Mesendoderm (in vitro differentiated cells): Measurements from ENCODE around the gene PARVA.

ENCODE experiments used
- DNase-seq: peaks from one replicate; pipeline ENCODE4 v3.0.0; 2013
- H2AK5ac ChIP-seq: 2 replicates; pipeline ENCODE4 v1.6.1; 2013; ENCODE audit warnings: low read length, inconsistent platforms
- H2BK120ac ChIP-seq: 2 replicates; pipeline ENCODE4 v1.6.1; 2013; ENCODE audit warnings: low read depth, mild to moderate bottlenecking, low read length, moderate library complexity, mixed read lengths
- H2BK15ac ChIP-seq: replicated peaks from 2 replicates; pipeline ENCODE4 v1.6.1; 2013; ENCODE audit warnings: low read depth, mild to moderate bottlenecking, moderate library complexity
- H2BK5ac ChIP-seq: 2 replicates; pipeline ENCODE4 v1.6.1; 2013; ENCODE audit warnings: low read length, inconsistent platforms
- H3K18ac ChIP-seq: 2 replicates; pipeline ENCODE4 v1.6.1; 2013; ENCODE audit warnings: mild to moderate bottlenecking, low read length, mixed read lengths
- H3K23ac ChIP-seq: one replicate; pipeline ENCODE4 v1.6.1; 2013; ENCODE audit warnings: low read length
- H3K27ac ChIP-seq: 2 replicates; pipeline ENCODE4 v1.5.1; 2013; ENCODE audit warnings: low read depth, mild to moderate bottlenecking, inconsistent platforms, low read length, moderate library complexity
- H3K27me3 ChIP-seq: 2 replicates; pipeline ENCODE4 v1.6.1; 2013; ENCODE audit warnings: low read length, control low read depth, mild to moderate bottlenecking, inconsistent platforms; ENCODE audit not compliant: insufficient read depth, poor library complexity
- H3K36me3 ChIP-seq: 2 replicates; pipeline ENCODE4 v1.6.1; 2013; ENCODE audit warnings: low read length, inconsistent platforms; ENCODE audit not compliant: control insufficient read depth, insufficient read depth
- H3K4ac ChIP-seq: one replicate; pipeline ENCODE4 v1.6.1; 2013; ENCODE audit warnings: low read depth, mild to moderate bottlenecking, low read length, moderate library complexity
- H3K4me1 ChIP-seq: 2 replicates; pipeline ENCODE4 v1.6.1; 2013; ENCODE audit warnings: low read depth, low read length, inconsistent platforms; ENCODE audit not compliant: control insufficient read depth
- H3K4me2 ChIP-seq: 2 replicates; pipeline ENCODE4 v1.6.1; 2013; ENCODE audit warnings: low read length
- H3K4me3 ChIP-seq: 2 replicates; pipeline ENCODE4 v1.5.1; 2013; ENCODE audit warnings: mild to moderate bottlenecking, low read length
- H3K56ac ChIP-seq: one replicate; pipeline ENCODE4 v1.6.1; 2013; ENCODE audit warnings: low read length
- H3K79me1 ChIP-seq: 2 replicates; pipeline ENCODE4 v1.6.1; 2013; ENCODE audit warnings: low read length, inconsistent platforms
- H3K79me2 ChIP-seq: 2 replicates; pipeline ENCODE4 v1.6.1; 2013; ENCODE audit warnings: mild to moderate bottlenecking, low read length; ENCODE audit not compliant: control insufficient read depth, insufficient read depth
- H3K9ac ChIP-seq: 2 replicates; pipeline ENCODE4 v1.6.1; 2013; ENCODE audit warnings: low read length, inconsistent platforms
- H4K5ac ChIP-seq: one replicate; pipeline ENCODE4 v1.6.1; 2013; ENCODE audit warnings: low read length
- H4K8ac ChIP-seq: one replicate; pipeline ENCODE4 v1.6.1; 2013; ENCODE audit warnings: low read depth, mild to moderate bottlenecking, control low read depth, low read length, moderate library complexity
- WGBS: extraction: QIAGEN DNeasy Blood & Tissue Kit; methylation state at CpG from one replicate; pipeline ENCODE4 v1.1.7; 2013; ENCODE audit warnings: low lambda C conversion rate, missing lambda C conversion rate; ENCODE audit not compliant: insufficient coverage; ENCODE audit errors: extremely low coverage; 5-methylcytosine and 5-hydroxymethylcytosine counted together

Gene PARVA

GRCh38 chr11:12435264-12435663, 57.9 kb downstream of the PARVA start:
- Histone ChIP-seq H2BK15ac (no peak overlapping the region), H3K9ac (no peak overlapping the region), H3K4me1 (peaks cover 10% of the 10 kb centered on the region)

GRCh38 chr11:12436266-12436665, 58.9 kb downstream of the PARVA start:
- Histone ChIP-seq H2BK15ac (no peak overlapping the region), H3K23ac (no peak overlapping the region), H3K4me1 (peaks cover 10% of the 10 kb centered on the region), H3K36me3 (no peaks in the 10 kb centered on the region), H3K79me1 (no peaks in the 10 kb centered on the region), H2AK5ac (no peak overlapping the region), H3K18ac (no peak overlapping the region), H2BK5ac (no peak overlapping the region), H3K27me3 (no peaks in the 10 kb centered on the region), H3K4me3 (no peak overlapping the region), H3K79me2 (no peaks in the 10 kb centered on the region), H3K27ac (no peak overlapping the region), H3K9ac (no peak overlapping the region), H4K8ac (no peak overlapping the region), H3K56ac (no peak overlapping the region), H3K4ac (no peak overlapping the region), H3K4me2 (no peak overlapping the region), H4K5ac (no peak overlapping the region), H2BK120ac (no peak overlapping the region)
- no peak for DNase-seq
- no CpG with 5 or more reads among the region's 1 CpG for WGBS

More at GRCh38 chr11:12435264-12435663, 57.9 kb downstream of the PARVA start:
- Histone ChIP-seq H3K79me2 (no peaks in the 10 kb centered on the region), H4K5ac (no peak overlapping the region), H4K8ac (no peak overlapping the region), H2BK120ac (no peak overlapping the region), H2AK5ac (no peak overlapping the region), H3K18ac (no peak overlapping the region), H3K4ac (no peak overlapping the region), H3K23ac (no peak overlapping the region), H3K27ac (no peak overlapping the region), H3K27me3 (no peaks in the 10 kb centered on the region), H3K79me1 (no peaks in the 10 kb centered on the region), H3K4me3 (no peak overlapping the region), H3K4me2 (no peak overlapping the region), H2BK5ac (no peak overlapping the region), H3K56ac (no peak overlapping the region), H3K36me3 (no peaks in the 10 kb centered on the region)
- WGBS = no CpG with 5 or more reads among the region's 3 CpGs
- DNase-seq = no peak

DNA sequence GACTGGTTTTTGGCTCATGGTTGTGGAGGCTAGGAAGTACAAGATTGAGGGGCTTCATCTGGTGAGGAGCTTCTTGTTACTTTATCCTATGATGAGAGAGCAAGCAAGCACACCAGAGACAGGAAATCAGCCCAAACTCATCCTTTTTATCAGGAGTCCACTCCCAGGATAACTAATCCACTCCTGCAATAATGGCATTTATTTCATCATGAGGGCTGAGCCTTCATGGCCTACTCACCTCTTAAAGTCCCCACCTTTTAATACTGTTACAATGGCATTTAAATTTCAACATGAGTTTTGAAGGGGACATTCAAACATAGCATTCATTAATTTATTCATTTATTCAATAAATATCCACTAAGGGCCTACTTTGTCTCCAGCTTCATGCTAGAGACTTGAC, 60.9 kb downstream of the PARVA start:
- H2AK5ac ChIP-seq = no peak overlapping the region
- no peak overlapping the region for H3K27ac ChIP-seq
- H3K79me2 ChIP-seq = no peaks in the 10 kb centered on the region
- no peaks in the 10 kb centered on the region for H3K27me3 ChIP-seq
- no peak overlapping the region for H2BK120ac ChIP-seq
- no peak overlapping the region for H4K8ac ChIP-seq
- no peak overlapping the region for H3K9ac ChIP-seq
- H3K36me3 ChIP-seq = no peaks in the 10 kb centered on the region
- H3K4me3 ChIP-seq = no peak overlapping the region
- H3K4ac ChIP-seq = no peak overlapping the region
- H2BK15ac ChIP-seq = no peak overlapping the region
- H3K56ac ChIP-seq = no peak overlapping the region
- no peak overlapping the region for H3K23ac ChIP-seq
- no peak overlapping the region for H2BK5ac ChIP-seq
- H3K4me2 ChIP-seq = no peak overlapping the region
- no peak overlapping the region for H4K5ac ChIP-seq
- no peak for DNase-seq
- H3K18ac ChIP-seq = no peak overlapping the region
- H3K4me1 ChIP-seq = peaks cover 10% of the 10 kb centered on the region
- peaks cover 1% of the 10 kb centered on the region for H3K79me1 ChIP-seq

DNA sequence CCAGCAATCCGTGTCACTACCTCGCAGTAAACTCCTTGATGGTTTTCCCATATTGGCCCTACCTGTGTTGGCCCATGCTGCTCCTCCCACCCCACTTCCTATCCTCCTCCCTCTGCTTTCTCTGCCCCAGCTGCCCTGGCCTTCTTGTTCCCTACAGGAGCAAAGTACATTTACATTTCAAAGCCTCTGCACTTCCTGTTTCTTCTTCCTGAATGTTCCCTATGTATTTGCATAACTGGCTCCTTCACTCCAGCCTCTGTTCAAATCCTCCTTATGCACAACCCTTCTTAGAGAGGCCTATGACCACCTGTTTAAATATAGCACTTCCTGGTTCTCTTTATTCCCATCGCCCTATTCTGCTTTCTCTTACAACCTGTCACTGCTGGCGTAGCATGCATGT, 62.2 kb downstream of the PARVA start:
- Histone ChIP-seq H4K8ac (no peak overlapping the region), H3K4me2 (no peak overlapping the region), H3K9ac (no peak overlapping the region), H3K4ac (no peak overlapping the region), H3K23ac (no peak overlapping the region), H3K36me3 (no peaks in the 10 kb centered on the region), H2AK5ac (no peak overlapping the region), H3K56ac (peak overlapping the region; percentile 51), H3K18ac (no peak overlapping the region), H3K79me1 (peaks cover 1% of the 10 kb centered on the region), H3K79me2 (no peaks in the 10 kb centered on the region), H3K4me1 (peaks cover 4% of the 10 kb centered on the region), H3K4me3 (no peak overlapping the region), H2BK5ac (peak overlapping the region; percentile 43), H2BK120ac (no peak overlapping the region), H3K27ac (no peak overlapping the region), H3K27me3 (no peaks in the 10 kb centered on the region), H2BK15ac (no peak overlapping the region), H4K5ac (no peak overlapping the region)
- WGBS = no CpG with 5 or more reads among the region's 4 CpGs
- peak; percentile 60 for DNase-seq

DNA sequence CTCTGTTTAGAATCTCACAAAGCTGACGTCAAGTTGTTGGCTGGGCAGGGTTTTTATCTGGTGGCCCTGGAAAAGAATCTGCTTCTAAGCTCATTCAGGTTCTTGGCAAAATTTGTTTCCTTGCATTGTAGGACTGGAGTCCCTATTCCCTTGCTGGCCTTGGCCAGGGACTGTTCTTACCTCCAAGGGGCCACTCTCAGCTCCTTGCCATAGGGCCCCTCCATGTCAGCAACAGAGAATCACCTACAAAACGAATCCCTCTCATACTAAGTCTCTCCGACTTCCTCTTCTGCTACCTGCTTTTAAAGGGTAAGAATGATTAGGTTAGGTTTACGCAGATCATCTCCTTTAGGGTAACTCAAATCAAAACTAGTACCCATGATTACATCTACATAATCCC, 63.2 kb downstream of the PARVA start:
- Histone ChIP-seq H3K27ac (no peak overlapping the region), H2BK5ac (no peak overlapping the region), H2BK15ac (no peak overlapping the region), H3K4me1 (peaks cover 4% of the 10 kb centered on the region), H3K4me2 (no peak overlapping the region), H3K79me2 (no peaks in the 10 kb centered on the region), H3K79me1 (peaks cover 1% of the 10 kb centered on the region), H4K5ac (no peak overlapping the region), H3K36me3 (no peaks in the 10 kb centered on the region), H3K56ac (no peak overlapping the region), H2AK5ac (no peak overlapping the region), H4K8ac (no peak overlapping the region), H2BK120ac (no peak overlapping the region), H3K4ac (no peak overlapping the region), H3K27me3 (no peaks in the 10 kb centered on the region), H3K18ac (no peak overlapping the region), H3K23ac (no peak overlapping the region), H3K9ac (no peak overlapping the region), H3K4me3 (no peak overlapping the region)
- DNase-seq = no peak
- WGBS = no CpG with 5 or more reads among the region's 4 CpGs

DNA sequence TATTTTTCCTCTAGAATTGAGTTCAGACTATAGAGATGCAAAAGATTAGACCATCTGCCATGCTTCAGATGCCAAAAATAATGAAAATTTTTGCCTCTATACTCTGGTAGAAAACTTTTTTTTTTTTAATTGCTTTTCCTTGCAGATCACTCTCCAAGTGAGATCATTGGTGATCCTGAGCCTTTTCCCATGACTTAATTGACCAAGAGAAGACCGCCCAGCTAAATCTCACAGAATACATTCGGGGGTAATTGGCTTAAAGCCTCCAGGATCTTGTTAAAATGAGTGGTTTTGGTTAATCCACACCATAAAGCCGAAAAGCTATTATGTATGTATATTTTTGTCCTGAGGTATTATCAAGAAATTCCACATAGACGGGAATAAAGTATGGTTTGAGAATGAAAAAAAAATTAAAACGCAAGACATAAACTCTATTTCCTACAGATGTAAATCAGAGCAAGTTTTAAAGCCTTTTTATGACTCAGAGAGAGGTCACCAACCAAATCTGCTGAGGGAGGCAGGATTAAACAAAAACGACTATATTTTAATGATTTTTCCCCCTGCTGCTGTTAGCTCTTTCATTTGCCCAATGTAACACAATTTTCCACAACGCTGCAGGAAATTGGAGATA, 64.0 kb downstream of the PARVA start:
- no peak for DNase-seq
- Histone ChIP-seq H2BK5ac (no peak overlapping the region), H3K23ac (no peak overlapping the region), H3K79me1 (peaks cover 1% of the 10 kb centered on the region), H4K8ac (no peak overlapping the region), H3K36me3 (no peaks in the 10 kb centered on the region), H3K4me2 (no peak overlapping the region), H3K79me2 (no peaks in the 10 kb centered on the region), H3K9ac (no peak overlapping the region), H3K27ac (no peak overlapping the region), H3K4me3 (no peak overlapping the region), H3K4me1 (peaks cover 4% of the 10 kb centered on the region), H3K4ac (no peak overlapping the region), H3K56ac (no peak overlapping the region), H2BK15ac (no peak overlapping the region), H2AK5ac (no peak overlapping the region), H4K5ac (no peak overlapping the region), H3K18ac (no peak overlapping the region), H3K27me3 (no peaks in the 10 kb centered on the region), H2BK120ac (no peak overlapping the region)
- no CpG with 5 or more reads among the region's 7 CpGs for WGBS
